ENCODE measurements around the gene C13orf46.

Gene C13orf46

GRCh38 chr13:114016321-114017027, 42.6 kb upstream of the C13orf46 start:
- no peak overlapping the region for H3K27ac ChIP-seq
- no peak overlapping the region for H3K4me3 ChIP-seq (ENCODE audit: low read depth, low read length)
- DNase-seq = no peak
- H3K36me3 ChIP-seq (replicated peaks) = peaks cover 79% of the 10 kb centered on the region
- no peak for TF ChIP-seq CTCF (IDR thresholded peaks at IDR 0.05; ENCODE audit: low read depth, low read length, missing control alignments)
- H3K27me3 ChIP-seq (replicated peaks) = no peaks in the 10 kb centered on the region
- in situ Hi-C loops (cut with HindIII; ENCODE audit: low pct_ligation_motif_present, low sequenced_read_pairs) = no loop called here

GRCh38 chr13:114015969-114016295, 42.1 kb upstream of the C13orf46 start:
- no peak for DNase-seq
- Histone ChIP-seq H3K36me3 (replicated peaks) (peaks cover 79% of the 10 kb centered on the region), H3K4me3 (ENCODE audit: low read depth, low read length) (no peak overlapping the region), H3K27me3 (replicated peaks) (no peaks in the 10 kb centered on the region), H3K27ac (no peak overlapping the region)
- TF ChIP-seq CTCF (IDR thresholded peaks at IDR 0.05; ENCODE audit: low read depth, low read length, missing control alignments) = no peak
- in situ Hi-C loops (cut with HindIII; ENCODE audit: low pct_ligation_motif_present, low sequenced_read_pairs) = no loop called here

- Histone ChIP-seq H3K27ac (no peak overlapping the region), H3K27me3 (replicated peaks) (no peaks in the 10 kb centered on the region), H3K36me3 (replicated peaks) (peaks cover 76% of the 10 kb centered on the region), H3K4me3 (ENCODE audit: low read depth, low read length) (no peak overlapping the region)
- no peak for DNase-seq
- in situ Hi-C loops (cut with HindIII; ENCODE audit: low pct_ligation_motif_present, low sequenced_read_pairs) = no loop called here
- TF ChIP-seq CTCF (IDR thresholded peaks at IDR 0.05; ENCODE audit: low read depth, low read length, missing control alignments) = no peak
These were observed 41.5 kb upstream of the C13orf46 start for GRCh38 chr13:114015111-114015968.

- H3K36me3 ChIP-seq (replicated peaks) = peaks cover 82% of the 10 kb centered on the region
- no peaks in the 10 kb centered on the region for H3K27me3 ChIP-seq (replicated peaks)
- no peak overlapping the region for H3K27ac ChIP-seq
- no peak overlapping the region for H3K4me3 ChIP-seq (ENCODE audit: low read depth, low read length)
- no peak for DNase-seq
- in situ Hi-C loops (cut with HindIII; ENCODE audit: low pct_ligation_motif_present, low sequenced_read_pairs) = no loop called here
- no peak for TF ChIP-seq CTCF (IDR thresholded peaks at IDR 0.05; ENCODE audit: low read depth, low read length, missing control alignments)
These were observed 40.2 kb upstream of the C13orf46 start for GRCh38 chr13:114013952-114014629.

- no peak for TF ChIP-seq CTCF (IDR thresholded peaks at IDR 0.05; ENCODE audit: low read depth, low read length, missing control alignments)
- no peak overlapping the region for H3K27ac ChIP-seq
- peaks cover 77% of the 10 kb centered on the region for H3K36me3 ChIP-seq (replicated peaks)
- in situ Hi-C loops (cut with HindIII; ENCODE audit: low pct_ligation_motif_present, low sequenced_read_pairs) = no loop called here
- no peak overlapping the region for H3K4me3 ChIP-seq (ENCODE audit: low read depth, low read length)
- no peak for DNase-seq
- H3K27me3 ChIP-seq (replicated peaks) = no peaks in the 10 kb centered on the region
These were observed 39.5 kb upstream of the C13orf46 start for GRCh38 chr13:114013336-114013735.

Data from brain microvascular endothelial cell (primary cell).